UCSD-AML1 (cell line): ENCODE results near the gene GRAMD2B.
"Not testable (repeated sequence)": the region's sequence is repeated elsewhere in the genome, so short reads cannot be mapped to it uniquely, and the experiment has no call there.

Experiments used
- DNase-seq: peaks from one replicate; lab custom pipeline; 2025; ENCODE audit not compliant: unreplicated experiment; lab: John Stamatoyannopoulos, UW

The GRAMD2B gene

DNA sequence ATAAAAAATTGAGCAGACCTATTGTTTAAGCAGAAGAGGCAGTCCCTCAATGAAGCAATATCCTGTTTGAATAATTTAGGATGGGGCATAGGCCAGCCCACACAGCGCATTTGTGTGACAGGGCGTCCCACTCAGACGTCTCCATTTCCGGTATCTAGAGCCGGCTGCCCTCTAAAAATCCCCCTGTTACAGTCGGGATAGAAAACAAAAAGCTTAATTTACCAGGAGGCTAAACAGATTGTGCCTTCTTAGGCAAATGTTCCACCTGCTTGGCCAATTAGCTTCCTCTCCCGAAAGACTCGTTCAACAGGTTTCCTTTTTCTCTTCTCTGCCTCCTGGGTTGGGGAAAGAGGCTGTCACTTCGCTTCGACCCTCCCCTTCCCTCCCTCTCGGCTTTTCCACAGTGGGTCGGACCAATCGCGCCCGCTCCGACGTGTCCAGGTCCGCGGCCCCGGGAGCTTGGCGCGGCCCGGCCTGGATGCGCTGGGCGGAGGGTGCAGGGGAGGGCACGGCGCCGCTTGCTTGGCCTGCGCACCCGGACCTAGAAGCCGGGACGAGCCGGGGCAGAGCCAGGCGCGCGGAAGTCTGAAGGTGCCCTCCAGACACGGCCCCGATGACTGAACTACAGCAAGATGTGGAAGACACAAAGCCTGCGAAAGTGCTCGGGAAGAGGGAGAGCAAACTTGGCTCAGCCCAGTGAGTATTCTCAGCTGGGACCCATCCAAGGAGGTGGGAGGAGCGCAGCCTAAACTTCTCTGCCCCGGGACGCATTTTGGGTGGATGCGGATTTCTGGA, at the start of gene GRAMD2B:
TSS of gene GRAMD2B (plus strand) at position 416 of the 795 bp plus-strand sequence. CDS start at position 614, 198 bp downstream.
- DNase-seq = peak; percentile 16

DNA sequence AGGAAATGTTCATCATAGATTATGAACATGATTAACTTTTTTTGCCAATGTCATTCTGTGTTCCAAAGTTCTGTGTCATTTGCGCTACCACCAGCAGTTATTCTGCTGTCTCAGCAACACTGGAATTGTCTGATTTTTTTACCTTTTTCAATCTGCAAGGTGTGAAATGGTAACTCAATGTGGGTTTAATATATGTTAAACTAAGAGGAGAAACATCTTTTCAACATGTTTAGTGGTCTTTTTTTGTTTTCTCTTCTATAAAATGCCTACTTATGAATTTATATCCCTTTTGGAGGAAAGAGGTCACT, 49.1 kb upstream of the GRAMD2B start:
- DNase-seq = no peak

- DNase-seq = no peak
These were observed 46.8 kb upstream of the GRAMD2B start for GRCh38 chr5:126376443-126376842.

DNA sequence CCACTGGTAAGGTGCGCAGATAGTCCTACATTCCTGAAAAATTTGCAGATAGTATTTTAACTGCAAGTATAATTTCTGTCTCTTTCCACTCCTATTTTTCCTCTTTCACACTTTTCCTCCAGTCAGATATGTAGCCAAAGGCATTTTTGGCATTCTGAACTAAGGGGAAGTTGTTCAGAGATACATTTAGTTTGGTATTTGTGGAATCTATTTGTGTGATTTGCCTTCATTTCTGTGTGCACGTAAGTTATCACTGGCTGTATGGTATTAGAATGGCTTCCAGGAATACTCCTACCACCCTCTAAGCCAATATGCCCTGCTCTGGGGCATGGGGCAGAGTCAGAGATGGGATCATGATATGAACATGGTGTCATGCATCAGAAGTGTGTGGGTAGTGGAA, 45.8 kb upstream of the GRAMD2B start:
- DNase-seq = no peak

- DNase-seq = not testable (repeated sequence)
These were observed 42.9 kb upstream of the GRAMD2B start for GRCh38 chr5:126380316-126380715.

- DNase-seq = no peak
These were observed 40.0 kb upstream of the GRAMD2B start for GRCh38 chr5:126383246-126383645.

DNA sequence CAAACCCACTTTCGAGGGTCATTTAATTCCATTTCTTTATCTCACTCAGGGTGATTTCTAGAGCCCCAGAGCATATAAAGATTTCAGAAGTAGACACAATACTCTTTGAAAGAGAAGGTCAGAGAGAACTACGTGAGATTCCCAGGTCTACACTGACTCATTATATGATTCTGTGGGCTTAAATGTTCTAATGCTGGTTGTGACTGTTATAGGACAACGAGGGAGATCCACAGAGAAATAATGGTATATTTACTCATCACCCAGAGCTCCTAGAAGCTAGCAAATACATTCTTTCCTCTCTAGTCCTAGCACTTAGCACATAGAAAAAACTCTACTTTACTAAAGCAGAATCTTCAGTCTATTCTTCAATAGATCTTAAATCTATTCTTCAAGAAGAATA, 39.4 kb upstream of the GRAMD2B start:
- DNase-seq = no peak

GRCh38 chr5:126384985-126385384, 38.2 kb upstream of the GRAMD2B start:
- no peak for DNase-seq

DNA sequence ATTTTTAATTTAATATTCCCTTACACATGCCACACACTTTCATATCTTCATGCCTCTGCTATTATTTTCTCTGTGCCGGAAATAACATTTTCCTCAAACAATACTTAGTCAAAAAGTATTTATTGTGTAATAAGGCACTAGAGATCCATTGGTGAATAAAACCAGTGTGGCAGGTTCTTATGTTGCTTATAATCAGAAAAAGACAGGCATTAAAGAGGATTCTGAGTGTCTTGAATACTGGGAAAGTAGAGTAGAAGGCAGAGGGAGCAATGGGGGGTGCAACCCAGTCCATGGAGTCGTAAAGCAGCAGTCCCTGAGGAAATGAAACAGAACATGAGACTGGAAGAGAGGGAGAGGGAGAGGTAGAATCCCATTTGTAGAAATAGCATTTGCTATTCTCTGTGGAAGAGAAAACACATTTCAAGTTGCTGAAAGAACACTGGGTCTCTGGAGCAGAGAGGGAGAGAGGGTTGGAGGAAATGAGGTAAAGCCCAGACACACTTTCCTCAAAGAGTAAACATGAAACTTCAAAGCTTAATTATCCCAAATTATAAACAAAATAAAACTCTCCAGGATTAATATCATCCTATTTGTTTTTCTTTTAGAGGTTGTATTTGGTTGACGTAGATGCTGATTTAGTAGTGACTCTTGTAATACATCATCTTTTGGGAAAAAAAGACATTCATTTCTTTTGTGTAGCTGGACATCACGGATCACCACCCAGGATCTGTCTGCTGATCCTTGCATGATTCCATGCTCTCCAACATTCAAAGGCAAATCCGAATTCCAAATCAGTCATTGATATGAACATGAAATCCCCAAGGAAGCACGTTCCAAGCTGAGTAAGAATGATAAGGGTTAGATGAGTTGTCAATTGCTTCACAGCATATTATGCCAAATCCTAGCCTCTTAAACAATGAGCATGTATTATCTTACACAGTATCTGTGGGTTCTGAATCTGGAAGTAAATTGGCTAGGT, 37.4 kb upstream of the GRAMD2B start:
- no peak for DNase-seq

DNA sequence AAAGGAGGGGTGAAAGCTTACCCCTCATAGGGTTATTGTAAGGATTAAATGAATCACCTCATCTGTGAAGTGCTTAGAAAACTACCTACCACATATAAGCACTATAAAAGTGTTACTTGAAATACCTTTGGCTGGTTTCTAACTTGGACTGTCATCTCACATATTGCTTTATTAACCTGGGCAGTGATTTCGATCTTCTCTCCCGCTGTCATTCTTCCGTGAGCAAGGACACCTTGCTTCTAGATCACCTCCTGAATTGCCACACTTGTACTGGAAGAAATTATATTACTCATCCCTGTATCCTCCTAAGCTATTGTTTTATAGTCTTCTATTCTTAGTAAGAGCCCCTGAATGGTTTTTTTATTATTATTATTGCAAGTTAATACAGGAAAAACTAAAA, 34.0 kb upstream of the GRAMD2B start:
- DNase-seq = no peak

- no peak for DNase-seq
These were observed 33.2 kb upstream of the GRAMD2B start for GRCh38 chr5:126390051-126390450.

- no peak for DNase-seq
These were observed 31.8 kb upstream of the GRAMD2B start for GRCh38 chr5:126391386-126391785.

DNA sequence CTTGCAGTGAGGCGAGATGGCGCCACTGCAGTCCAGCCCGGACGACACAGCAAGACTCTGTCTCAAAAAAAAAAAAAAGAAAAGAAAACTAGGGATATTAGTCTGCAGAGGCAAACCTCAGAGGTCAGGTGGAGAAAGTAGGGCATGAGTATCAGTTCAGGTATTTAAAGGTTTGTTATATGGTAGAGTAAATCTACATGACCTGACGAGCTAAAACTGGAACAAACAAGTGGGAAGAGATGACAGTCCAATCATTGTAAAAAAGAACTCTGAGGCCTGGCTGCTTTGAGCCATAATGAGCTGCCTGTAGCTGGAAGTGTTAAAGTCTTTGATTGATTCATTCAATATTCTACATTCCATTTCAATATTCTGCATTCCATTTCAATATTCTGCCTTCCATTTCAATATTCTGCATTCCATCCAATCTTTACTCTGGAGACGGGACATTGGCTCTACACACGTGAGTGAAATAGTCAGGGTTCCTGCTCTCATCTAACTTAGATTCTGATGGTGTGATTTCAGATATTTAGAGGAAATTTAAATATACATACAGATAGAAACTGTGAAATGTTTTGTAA, 28.9 kb upstream of the GRAMD2B start:
- DNase-seq = no peak

GRCh38 chr5:126395198-126395597, 28.0 kb upstream of the GRAMD2B start:
- DNase-seq = no peak

DNA sequence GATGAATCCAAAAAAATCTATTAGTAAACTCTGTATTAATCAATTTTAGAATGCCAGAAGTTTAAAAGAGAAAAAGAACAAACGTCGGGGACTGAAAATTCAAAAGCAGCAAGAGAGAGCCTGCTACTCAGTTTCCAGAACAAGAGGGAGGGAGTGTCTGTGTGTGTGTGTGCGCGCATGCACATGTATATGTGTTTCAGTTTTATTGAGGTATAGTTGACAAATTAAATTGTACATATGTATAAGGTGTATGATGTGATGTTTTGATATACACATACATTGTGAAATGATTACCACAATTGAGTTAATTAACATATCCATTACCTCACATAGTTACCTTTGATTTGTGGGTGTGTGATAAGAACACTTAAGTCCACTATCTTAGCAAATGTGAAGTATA, 27.6 kb upstream of the GRAMD2B start:
- DNase-seq = no peak

DNA sequence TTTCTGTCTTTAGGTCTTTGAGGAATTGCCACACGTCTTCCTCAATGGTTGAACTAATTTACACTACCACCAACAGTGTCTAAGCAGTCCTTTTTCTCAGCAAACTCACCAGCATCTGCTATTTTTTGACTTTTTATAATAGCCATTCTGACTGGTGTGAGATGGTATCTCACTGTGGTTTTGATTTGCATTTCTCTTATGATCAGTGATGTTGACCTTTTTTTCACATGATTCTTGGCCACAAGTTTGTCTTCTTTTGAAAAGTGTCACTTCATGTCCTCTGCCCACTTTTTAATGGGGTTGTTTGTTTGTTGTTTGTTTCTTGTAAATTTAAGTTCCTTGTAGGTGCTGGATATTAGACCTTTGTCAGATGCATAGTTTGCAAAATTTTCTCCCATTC, 26.5 kb upstream of the GRAMD2B start:
- not testable (repeated sequence) for DNase-seq

DNA sequence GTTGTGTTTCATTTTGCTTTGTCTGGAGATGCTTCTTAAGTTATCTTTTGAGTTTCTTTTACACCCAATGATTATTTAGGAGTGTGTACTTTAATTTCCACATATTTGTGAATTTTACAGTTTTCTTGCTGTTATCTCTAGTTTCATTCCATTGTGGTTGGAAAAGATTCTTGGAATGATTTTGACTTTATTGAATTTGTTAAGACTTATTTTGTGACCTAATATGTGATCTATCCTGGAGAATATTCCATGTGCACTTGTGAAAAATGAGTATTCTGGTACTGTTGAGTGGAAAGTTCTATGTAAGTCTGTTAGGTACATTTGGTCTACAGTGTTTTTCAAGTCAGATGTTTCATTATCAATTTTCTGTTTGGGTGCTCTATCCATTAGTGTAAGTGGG, 24.4 kb upstream of the GRAMD2B start:
- no peak for DNase-seq

GRCh38 chr5:126400621-126401251, 22.5 kb upstream of the GRAMD2B start:
- DNase-seq = no peak

DNA sequence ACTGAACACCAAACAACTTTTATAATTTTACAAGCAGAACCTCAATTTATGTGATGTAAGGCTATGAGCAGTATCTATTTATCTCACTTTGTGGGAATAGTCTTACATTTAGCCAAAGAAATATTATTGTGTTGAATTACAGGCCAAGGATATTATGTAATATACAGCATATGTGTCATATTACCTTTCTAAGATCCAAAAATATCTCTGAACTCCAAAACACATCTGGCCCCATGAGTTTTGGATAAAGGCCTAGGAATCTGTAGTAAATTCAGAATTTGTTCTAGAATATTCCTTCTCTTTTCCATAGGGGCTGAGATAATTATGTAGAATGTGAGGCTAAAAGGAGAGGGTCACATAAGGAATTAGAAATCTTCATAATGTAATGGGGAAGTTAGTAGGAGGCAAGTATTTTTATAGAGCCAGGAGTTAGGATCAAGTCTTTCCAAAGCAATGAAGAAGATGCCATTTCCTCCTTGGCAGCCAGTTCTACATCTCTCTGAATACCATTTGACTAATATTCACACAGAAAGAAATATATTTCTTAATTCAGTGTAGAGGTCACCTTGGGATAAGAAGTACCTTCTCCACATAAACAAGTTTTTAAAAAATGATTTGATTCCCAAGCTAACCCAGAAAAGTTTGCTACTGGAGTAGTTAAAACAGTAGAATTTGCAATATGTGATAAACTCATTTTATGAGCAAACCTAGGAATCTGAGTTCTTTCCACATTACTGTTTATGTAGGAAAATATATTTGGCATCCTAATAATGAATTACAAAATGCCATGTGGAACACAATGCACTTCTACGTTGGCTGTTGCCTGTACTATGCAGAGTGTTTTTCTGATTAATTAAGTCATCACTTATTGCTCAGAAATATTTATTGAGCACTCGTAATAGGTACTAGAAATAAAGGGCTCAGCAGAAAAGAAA, 20.3 kb upstream of the GRAMD2B start:
- no peak for DNase-seq

GRCh38 chr5:126403876-126404275, 19.3 kb upstream of the GRAMD2B start:
- no peak for DNase-seq
